GM18505 (cell line): ENCODE results near the gene ATP11A.

Experiments
- ATAC-seq: cut with Tn5 transposase; IDR thresholded peaks from one replicate; pipeline ENCODE4 v1.9.1; 2021; ENCODE audit not compliant: unreplicated experiment
- POLR2A ChIP-seq: IDR thresholded peaks from 4 replicates; pipeline ENCODE4 v1.6.1; 2011; ENCODE audit warnings: borderline replicate concordance; ENCODE audit not compliant: insufficient read depth, insufficient read length; ENCODE audit errors: extremely low read depth

ATP11A gene

DNA sequence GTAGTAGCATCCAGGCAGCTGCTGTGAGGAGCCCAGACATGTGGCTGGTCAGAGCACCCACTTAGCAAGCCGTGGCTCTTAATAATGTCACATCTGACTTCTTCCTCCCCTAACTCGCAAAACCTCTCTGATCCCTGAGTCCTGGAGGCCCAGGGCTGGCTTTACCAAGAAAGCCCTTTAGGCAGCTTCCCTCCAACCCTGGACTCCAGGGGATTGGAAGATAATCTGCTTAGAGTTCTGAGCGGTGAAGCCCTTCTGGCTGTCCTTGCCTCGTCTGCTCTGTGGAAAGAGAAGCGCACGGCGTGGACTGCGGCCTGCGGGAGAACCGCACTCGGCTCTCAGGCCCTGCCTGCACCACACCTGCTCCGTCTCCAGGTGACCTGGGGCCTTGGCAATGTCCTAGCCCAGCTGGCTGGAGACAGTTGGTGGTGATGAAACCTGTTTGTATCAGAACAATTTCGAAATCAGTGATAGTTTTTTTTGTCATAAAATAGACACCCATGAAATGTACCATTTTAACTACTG lies 214.7 kb downstream of the ATP11A start:
- no peak for TF ChIP-seq POLR2A
- no peak for ATAC-seq

- TF ChIP-seq POLR2A: no peak
- no peak for ATAC-seq
Observed at GRCh38 chr13:112905086-112905485, 215.2 kb downstream of the ATP11A start.

GRCh38 chr13:112905619-112905989 lies 215.8 kb downstream of the ATP11A start:
- no peak for TF ChIP-seq POLR2A
- no peak for ATAC-seq

DNA sequence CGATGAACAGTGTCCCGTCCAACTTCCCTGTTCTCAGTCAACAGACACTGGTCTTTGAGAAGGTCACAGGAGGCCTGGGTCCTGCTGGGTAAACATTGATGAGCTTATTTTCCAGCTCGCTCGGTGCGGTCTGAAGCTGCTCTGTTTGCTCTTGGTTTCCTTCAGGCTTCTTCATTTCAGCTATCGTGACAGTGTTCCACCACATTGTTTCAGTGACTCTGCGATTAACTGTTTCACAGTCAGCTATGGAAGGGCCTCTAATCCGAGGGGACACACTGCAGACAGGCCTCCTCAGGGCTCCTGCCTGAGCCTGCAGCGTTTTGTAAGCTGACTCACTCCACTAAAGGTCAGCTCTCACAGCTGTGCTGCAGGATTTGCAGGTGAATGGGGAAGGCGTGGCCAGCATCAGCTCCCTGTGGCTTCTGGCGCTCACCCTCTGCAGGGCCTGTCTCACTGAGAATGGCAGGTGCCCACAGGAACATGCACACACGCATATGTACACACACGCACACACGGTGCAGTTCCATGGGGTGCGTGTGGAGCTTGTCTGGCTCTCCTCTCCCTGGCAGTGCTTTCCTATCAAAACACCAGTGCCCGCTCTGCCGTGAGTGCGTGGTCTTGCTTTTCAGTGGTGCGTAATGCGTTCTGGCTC lies 216.3 kb downstream of the ATP11A start:
- no peak for TF ChIP-seq POLR2A
- no peak for ATAC-seq

DNA sequence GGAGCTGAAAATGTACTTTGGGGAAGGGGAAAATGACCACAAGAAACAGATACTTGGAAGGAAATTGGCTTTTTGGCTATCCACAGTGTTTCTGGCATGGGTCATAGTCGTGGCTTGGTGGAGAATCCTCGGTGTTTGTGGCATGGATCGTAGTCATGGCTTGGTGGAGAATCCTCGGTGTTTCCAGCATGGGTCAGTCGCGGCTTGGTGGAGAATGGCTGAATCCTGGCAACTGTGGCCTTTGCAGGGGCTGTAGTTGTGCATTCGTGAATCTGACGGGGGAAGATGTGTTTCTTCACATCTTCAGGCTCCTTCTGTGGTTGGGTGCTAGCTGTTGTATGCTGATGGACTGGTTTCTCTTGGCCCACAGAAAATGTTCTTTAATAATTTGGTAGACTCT lies 217.4 kb downstream of the ATP11A start:
- ATAC-seq: no peak
- TF ChIP-seq POLR2A: no peak

DNA sequence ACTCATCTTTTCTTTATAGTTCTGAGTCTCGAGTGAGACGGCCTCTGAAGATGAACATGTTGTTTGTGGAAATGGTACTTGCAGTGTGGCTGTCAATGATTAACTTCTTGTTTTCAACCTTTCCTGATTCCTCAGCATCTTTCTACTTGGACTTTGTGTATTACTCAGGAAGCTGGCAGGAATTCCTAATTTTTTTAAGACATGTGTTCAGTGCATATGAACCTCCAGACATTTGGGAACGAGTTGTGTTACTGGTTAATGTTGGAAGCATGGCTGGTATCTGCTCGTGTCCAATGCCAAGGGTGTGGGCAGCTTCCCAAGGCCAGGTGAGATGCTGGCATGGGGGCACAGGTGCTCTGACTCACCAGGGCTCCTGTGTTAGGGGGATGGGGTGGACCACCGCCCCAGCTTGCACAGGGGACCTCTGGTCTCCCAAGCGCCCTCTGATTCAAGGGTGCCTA lies 218.1 kb downstream of the ATP11A start:
- ATAC-seq: no peak
- TF ChIP-seq POLR2A: no peak

GRCh38 chr13:112908342-112908741 lies 218.5 kb downstream of the ATP11A start:
- TF ChIP-seq POLR2A: no peak
- ATAC-seq: peak; percentile 77

DNA sequence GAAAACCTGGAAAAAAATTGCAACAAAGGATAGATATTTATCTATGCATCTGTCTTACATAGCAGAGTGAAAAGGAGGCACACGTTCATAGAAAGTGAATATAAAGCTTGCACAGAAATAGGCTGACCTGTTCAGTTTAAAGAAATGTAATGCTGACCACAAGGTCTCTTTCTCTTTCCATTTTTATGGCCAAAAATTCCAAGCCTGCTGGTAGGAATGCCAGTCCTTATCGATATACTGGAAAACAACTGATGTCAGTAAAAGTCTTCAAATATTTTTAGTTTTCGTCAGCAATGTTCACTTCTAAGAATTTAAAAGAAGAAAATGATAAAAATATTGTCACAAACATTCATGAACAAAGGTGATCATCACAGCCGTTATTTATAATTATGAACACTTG lies 220.2 kb downstream of the ATP11A start:
- TF ChIP-seq POLR2A: no peak
- ATAC-seq: no peak

DNA sequence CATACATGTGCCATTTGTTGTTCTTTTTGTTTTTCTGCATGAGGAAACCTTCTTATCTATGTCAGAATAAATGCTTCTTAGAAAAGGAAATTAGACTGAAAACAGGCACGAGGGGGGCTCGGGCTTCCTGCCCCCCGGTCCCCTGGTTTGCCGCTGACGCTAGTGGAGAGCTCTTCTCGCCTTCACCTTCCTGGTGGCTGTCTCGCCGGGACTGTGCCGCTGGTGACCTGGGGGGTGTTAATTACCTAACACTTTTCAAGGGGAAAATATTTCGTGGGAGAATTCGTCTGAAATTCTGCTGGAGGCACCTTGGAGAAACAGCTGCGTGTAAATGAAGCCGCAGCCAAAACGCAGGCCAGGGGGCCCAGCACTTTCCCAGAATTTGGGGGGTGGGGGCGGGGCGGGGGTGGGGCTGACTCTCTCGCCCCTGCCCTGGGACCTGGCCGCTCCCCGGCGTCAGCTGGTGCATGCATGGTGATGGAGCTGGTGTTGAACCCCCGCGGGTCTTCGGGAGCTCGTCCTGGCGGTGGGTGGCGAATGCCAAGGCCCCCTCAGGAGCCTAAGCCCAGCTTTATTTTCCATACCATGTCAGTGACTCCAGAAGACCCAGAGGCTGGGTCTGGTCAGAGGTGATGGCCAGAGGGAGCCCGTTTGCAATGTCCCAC lies 220.9 kb downstream of the ATP11A start:
- ATAC-seq: no peak
- TF ChIP-seq POLR2A: no peak

GRCh38 chr13:112911285-112911701 lies 221.5 kb downstream of the ATP11A start:
- TF ChIP-seq POLR2A: no peak

DNA sequence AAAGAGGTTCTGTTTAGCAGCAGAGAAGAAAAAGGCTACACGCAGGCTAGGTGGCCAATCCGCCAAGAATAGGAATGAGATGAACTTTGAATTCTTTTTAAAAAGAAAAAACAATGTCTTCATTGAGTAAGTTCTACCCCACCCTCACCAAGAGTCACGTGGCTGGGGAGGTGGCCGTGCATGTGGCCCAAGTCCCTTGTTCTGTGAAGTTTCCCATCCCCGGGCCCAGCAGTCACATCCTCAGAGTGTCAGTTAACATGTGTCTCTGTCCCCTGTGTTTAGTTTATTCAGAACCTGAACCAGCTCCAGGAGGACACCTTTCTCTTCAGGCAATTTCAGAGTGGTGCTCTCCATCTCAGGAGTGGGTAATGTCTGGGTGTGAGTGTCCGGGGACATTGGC lies 222.0 kb downstream of the ATP11A start:
- no peak for ATAC-seq
- no peak for TF ChIP-seq POLR2A

More at GRCh38 chr13:112911285-112911701, 221.5 kb downstream of the ATP11A start:
- ATAC-seq: no peak

- ATAC-seq: no peak
- TF ChIP-seq POLR2A: no peak
Observed at GRCh38 chr13:112912726-112913440, 223.0 kb downstream of the ATP11A start.

- no peak for TF ChIP-seq POLR2A
- no peak for ATAC-seq
Observed at GRCh38 chr13:112916296-112916695, 226.5 kb downstream of the ATP11A start.
